Esophagus muscularis mucosa (tissue), 4 donors: ENCODE results near the gene MAMDC4. TPM values are rescaled to one million over a fixed set of nuclear protein-coding genes. Genes with fewer than 3 reads are reported as not detected.

Source experiments
- DNase-seq: peaks from one replicate; pipeline ENCODE4 v3.0.0-alpha.2; 2017; ENCODE audit errors: extremely low spot score
- H3K27ac ChIP-seq, 4 donors: fragments of 200-600 bp; sonication (generic); replicated peaks in 1 of 4; 1 replicate in 3 of 4; 2 replicates in 1 of 4; pipeline ENCODE4 v1.5.1; 2016 to 2019; ENCODE audit warnings: mild to moderate bottlenecking in 1 of 4
- H3K27me3 ChIP-seq, 4 donors: fragments of 200-600 bp; sonication (generic); one replicate each; pipeline versions ENCODE4 v1.5.1 to v1.6.0; 2016 to 2019
- H3K36me3 ChIP-seq, 4 donors: fragments of 200-600 bp; sonication (generic); one replicate each; pipeline ENCODE4 v1.5.1; 2016 to 2019
- H3K4me1 ChIP-seq, 4 donors: fragments of 200-600 bp; sonication (generic); one replicate each; pipeline ENCODE4 v1.5.1; 2016 to 2019
- H3K4me3 ChIP-seq, 4 donors: fragments of 200-600 bp; sonication (generic); 1 replicate in 2 of 4; 2 replicates in 2 of 4; pipeline ENCODE4 v1.5.1; 2016 to 2019; ENCODE audit warnings: mild to moderate bottlenecking in 4 of 4, moderate library complexity in 1 of 4
- H3K9me3 ChIP-seq, 4 donors: fragments of 200-600 bp; sonication (generic); 1 replicate in 3 of 4; 2 replicates in 1 of 4; pipeline ENCODE4 v1.5.1; 2016 to 2019
- EP300 ChIP-seq: sonication (generic); formaldehyde crosslinking; IDR thresholded peaks from one replicate; pipeline ENCODE4 v1.6.1; 2017; ENCODE audit warnings: antibody characterized with exemption
- POLR2A ChIP-seq: fragments of 450-650 bp; IDR thresholded peaks from one replicate; pipeline ENCODE4 v1.6.1; 2017; ENCODE audit warnings: antibody characterized with exemption, moderate library complexity, mild to moderate bottlenecking, low read depth
- POLR2AphosphoS5 ChIP-seq, 2 donors: sonication (generic); formaldehyde crosslinking; IDR thresholded peaks; one replicate each; pipeline ENCODE4 v1.6.1; 2017; ENCODE audit warnings: antibody characterized with exemption in 2 of 2
- WGBS: methylation state at CpG from one replicate; pipeline ENCODE4 v1.1.5; 2018; 5-methylcytosine and 5-hydroxymethylcytosine counted together
- intact Hi-C: fragments of 100-400 bp; cut with DNase I; formaldehyde crosslinking; loops from one replicate; pipeline ENCODE4 v1.15.1; 2023
- total RNA-seq, 4 donors: library from RNA; depleted of rRNA; stranded (reverse); fragments of >200 nt; gene quantifications; one replicate each; pipeline versions ENCODE4 v1.1.0 to v1.2.1, GENCODE V29; 2016
- TF ChIP-seq, protein P1 (sequence below), 3 experiments: fragments of 200-600 bp in 2 of 3; fragments of 450-650 bp in 1 of 3; sonication (generic) in 2 of 3; IDR thresholded peaks; one replicate each; pipeline ENCODE4 v1.5.1; 2017 to 2019; ENCODE audit warnings: antibody characterized with exemption in 3 of 3, mild to moderate bottlenecking in 2 of 3, moderate library complexity in 1 of 3

The MAMDC4 gene
- total RNA-seq, 4 donors from 2014 or later, result 1.7 to 4.7 (median 2.1) TPM

- intact Hi-C loops, result loop anchor here (5.0 kb wide), 1 partner anchor 45 kb away; no protein-coding TSS in a partner anchor
- TF ChIP-seq, protein P1, sequence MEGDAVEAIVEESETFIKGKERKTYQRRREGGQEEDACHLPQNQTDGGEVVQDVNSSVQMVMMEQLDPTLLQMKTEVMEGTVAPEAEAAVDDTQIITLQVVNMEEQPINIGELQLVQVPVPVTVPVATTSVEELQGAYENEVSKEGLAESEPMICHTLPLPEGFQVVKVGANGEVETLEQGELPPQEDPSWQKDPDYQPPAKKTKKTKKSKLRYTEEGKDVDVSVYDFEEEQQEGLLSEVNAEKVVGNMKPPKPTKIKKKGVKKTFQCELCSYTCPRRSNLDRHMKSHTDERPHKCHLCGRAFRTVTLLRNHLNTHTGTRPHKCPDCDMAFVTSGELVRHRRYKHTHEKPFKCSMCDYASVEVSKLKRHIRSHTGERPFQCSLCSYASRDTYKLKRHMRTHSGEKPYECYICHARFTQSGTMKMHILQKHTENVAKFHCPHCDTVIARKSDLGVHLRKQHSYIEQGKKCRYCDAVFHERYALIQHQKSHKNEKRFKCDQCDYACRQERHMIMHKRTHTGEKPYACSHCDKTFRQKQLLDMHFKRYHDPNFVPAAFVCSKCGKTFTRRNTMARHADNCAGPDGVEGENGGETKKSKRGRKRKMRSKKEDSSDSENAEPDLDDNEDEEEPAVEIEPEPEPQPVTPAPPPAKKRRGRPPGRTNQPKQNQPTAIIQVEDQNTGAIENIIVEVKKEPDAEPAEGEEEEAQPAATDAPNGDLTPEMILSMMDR (IDR thresholded peaks at IDR 0.05), result no peak
- TF ChIP-seq POLR2A (no peak), POLR2AphosphoS5 (IDR thresholded peaks at IDR 0.05) (no peak), EP300 (no peak)
These were observed 4.9 kb upstream of the MAMDC4 start for GRCh38 chr9:136847088-136847825.

DNA sequence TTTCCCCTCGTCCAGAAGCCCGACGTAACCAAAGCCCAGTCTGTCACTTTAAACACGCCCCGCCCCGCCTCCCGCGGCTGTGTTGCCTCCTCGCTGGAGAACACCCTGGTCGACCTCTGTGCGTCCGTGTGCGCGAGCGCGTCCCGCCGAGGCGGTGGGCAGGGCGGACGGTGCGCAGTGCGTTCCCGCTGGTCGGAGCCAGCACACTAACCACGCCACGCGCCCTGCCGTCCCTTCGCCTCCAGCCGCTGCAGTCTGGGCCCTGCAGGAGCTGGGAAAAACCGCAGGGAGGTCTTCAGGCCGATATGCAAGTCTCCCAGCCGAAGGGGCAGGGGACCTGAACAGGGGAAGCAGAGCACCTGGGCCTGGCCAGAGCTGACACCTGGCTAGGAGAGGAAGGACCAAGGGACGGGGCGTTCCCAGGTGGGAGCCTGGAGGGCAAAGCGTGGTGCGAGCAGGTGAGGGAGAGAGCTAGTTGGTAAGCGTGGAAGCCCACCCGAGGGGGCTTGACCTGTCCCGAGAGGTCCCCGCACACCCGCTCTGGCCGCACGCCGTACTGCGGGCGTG is 4.2 kb upstream of the MAMDC4 start:
- H3K9me3 ChIP-seq, result no peaks in the 10 kb centered on the region
- H3K27ac ChIP-seq, result peak overlapping the region; percentile 88 to 95 (median 90)
- peaks cover 4 to 51% (median 36%) of the 10 kb centered on the region in 4 donors for H3K27me3 ChIP-seq
- TF ChIP-seq EP300 (no peak), POLR2AphosphoS5 (IDR thresholded peaks at IDR 0.05) (peak; percentile 73 to 88), POLR2A (peak; percentile 64)
- TF ChIP-seq, protein P1 (IDR thresholded peaks at IDR 0.05), result no peak
- H3K36me3 ChIP-seq, result peaks cover 0 to 18% (median 11%) of the 10 kb centered on the region in 4 donors
- intact Hi-C loops, result loop anchor here (5.0 kb wide), 1 partner anchor 46 kb away; no protein-coding TSS in a partner anchor
- peaks cover 57 to 80% (median 70%) of the 10 kb centered on the region in 4 donors for H3K4me1 ChIP-seq
- peak overlapping the region; percentile 57 to 78 (median 74) for H3K4me3 ChIP-seq
- DNase-seq, result peak; percentile 95
- 2% methylated on average over 18 of the region's 48 CpGs for whole genome bisulfite sequencing

More at GRCh38 chr9:136847088-136847825, 4.9 kb upstream of the MAMDC4 start:
- peaks cover 63 to 86% (median 76%) of the 10 kb centered on the region in 4 donors for H3K4me1 ChIP-seq
- peaks cover 4 to 55% (median 36%) of the 10 kb centered on the region in 4 donors for H3K27me3 ChIP-seq
- peak overlapping the region; percentile 88 to 95 (median 90) for H3K27ac ChIP-seq
- H3K9me3 ChIP-seq, result no peaks in the 10 kb centered on the region
- DNase-seq, result no peak
- H3K36me3 ChIP-seq, result peaks cover 0 to 18% (median 11%) of the 10 kb centered on the region in 4 donors
- peak overlapping the region; percentile 57 to 78 (median 74) for H3K4me3 ChIP-seq
- 9% methylated on average over 22 of the region's 75 CpGs for WGBS

DNA sequence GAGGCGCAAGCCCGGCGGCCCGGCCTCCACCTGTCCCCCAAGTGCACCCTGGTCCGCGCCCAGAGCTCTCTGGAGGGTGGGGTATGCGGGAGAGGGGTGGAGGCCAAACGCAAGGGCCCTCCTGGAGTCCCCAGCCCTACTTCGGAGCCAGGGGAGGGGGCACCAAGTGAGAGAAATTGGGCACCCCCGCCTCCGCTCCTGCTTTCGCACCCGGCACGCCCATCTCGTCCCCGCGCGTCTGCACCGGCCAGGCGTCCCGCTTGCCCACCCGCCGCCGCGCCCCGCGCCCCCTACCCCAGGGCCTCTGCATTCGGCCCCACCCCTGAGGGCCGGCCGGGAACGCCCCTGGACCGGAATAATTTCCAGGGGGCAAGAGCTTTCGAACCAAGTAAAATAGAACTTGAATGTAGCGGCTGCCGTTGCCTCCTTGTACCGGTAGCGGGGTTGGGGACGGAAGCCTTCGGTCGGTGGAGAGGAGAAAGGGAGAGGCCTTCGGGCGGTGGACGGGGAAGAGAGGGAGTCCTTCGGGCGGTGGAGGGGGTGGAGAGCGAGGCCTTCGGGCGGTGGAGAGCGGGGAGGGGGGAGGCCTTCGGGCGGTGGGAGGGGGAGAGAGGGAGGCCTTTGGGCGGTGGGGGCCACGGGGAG is 3.6 kb upstream of the MAMDC4 start:
- intact Hi-C loops, result loop anchor here (5.0 kb wide), 1 partner anchor 46 kb away; no protein-coding TSS in a partner anchor
- H3K4me3 ChIP-seq, result peak overlapping the region; percentile 57 to 78 (median 74)
- H3K27ac ChIP-seq, result peak overlapping the region; percentile 88 to 95 (median 90)
- H3K9me3 ChIP-seq, result no peaks in the 10 kb centered on the region
- peaks cover 0 to 18% (median 11%) of the 10 kb centered on the region in 4 donors for H3K36me3 ChIP-seq
- H3K4me1 ChIP-seq, result peaks cover 51 to 74% (median 64%) of the 10 kb centered on the region in 4 donors
- peaks cover 4 to 45% (median 32%) of the 10 kb centered on the region in 4 donors for H3K27me3 ChIP-seq
- WGBS, result 0% methylated on average over 10 of the region's 53 CpGs
- DNase-seq, result no peak
- TF ChIP-seq POLR2AphosphoS5 (IDR thresholded peaks at IDR 0.05) (no peak), EP300 (no peak), POLR2A (no peak)
- TF ChIP-seq, protein P1 (IDR thresholded peaks at IDR 0.05), result no peak

- Histone ChIP-seq H3K4me1 (peaks cover 43 to 66% (median 56%) of the 10 kb centered on the region in 4 donors), H3K27ac (peak within 1 kb of the TSS; percentile 88 to 95 (median 90)), H3K4me3 (peak within 1 kb of the TSS; percentile 57 to 78 (median 74)), H3K36me3 (peaks cover 0 to 18% (median 11%) of the 10 kb centered on the region in 4 donors), H3K9me3 (no peaks in the 10 kb centered on the region), H3K27me3 (peaks cover 0 to 37% (median 24%) of the 10 kb centered on the region in 4 donors)
- no CpG with 5 or more reads among the region's 77 CpGs for WGBS
- TF ChIP-seq POLR2AphosphoS5 (IDR thresholded peaks at IDR 0.05) (peak; percentile 88 to 96), EP300 (no peak), POLR2A (peak; percentile 73)
- TF ChIP-seq, protein P1 (IDR thresholded peaks at IDR 0.05), result peak in 1 of 3 experiments; percentile 29
- peak; percentile 100 for DNase-seq
- intact Hi-C loops, result loop anchor here (5.0 kb wide), 1 partner anchor 47 kb away; no protein-coding TSS in a partner anchor
These were observed 2.8 kb upstream of the MAMDC4 start, which contains the start of gene PHPT1 for GRCh38 chr9:136849038-136849959. Gene PHPT1, plus strand, starts transcription at chr9:136849409. Its CDS starts 22 bp downstream, at chr9:136849431.
